HEK293 (cell line): ENCODE results near the gene WDR38.

ENCODE experiments used
- CTCF ChIA-PET: fragments of 350-600 bp; formaldehyde crosslinking; extraction: SDS; loops from one replicate; lab custom pipeline; 2021; ENCODE audit warnings: antibody characterized with exemption; lab: Yijun Ruan, JAX
- POLR2A ChIA-PET: fragments of 300-600 bp; formaldehyde crosslinking; extraction: SDS; loops from one replicate; lab custom pipeline; 2020; ENCODE audit warnings: antibody characterized with exemption, inconsistent platforms; lab: Yijun Ruan, JAX
- H3K27ac ChIP-seq: fragments of 200-500 bp; sonication (Bioruptor generic); 2 replicates; pipeline ENCODE4 v1.5.1; 2014; ENCODE audit warnings: low read depth, low read length, control low read depth, inconsistent platforms; ENCODE audit errors: extremely low read depth
- H3K36me3 ChIP-seq, 2 experiments: fragments of 200-500 bp in 1 of 2; sonication (Bioruptor generic) in 1 of 2; 1 replicate in 1 of 2; 2 replicates in 1 of 2; pipeline ENCODE4 v1.5.1; 2014 to 2017; ENCODE audit warnings: inconsistent platforms in 2 of 2, low read length in 2 of 2; ENCODE audit not compliant: control insufficient read depth in 2 of 2, insufficient read depth in 1 of 2
- H3K4me1 ChIP-seq: fragments of 200-500 bp; sonication (Bioruptor generic); 2 replicates; pipeline ENCODE4 v1.5.1; 2014; ENCODE audit warnings: mild to moderate bottlenecking, low read length, inconsistent platforms; ENCODE audit not compliant: control insufficient read depth, insufficient read depth
- H3K4me3 ChIP-seq: 2 replicates; pipeline ENCODE4 v1.5.1; 2011; ENCODE audit warnings: low read depth, mild to moderate bottlenecking, control low read depth, low read length, moderate library complexity
- H3K9me3 ChIP-seq: fragments of 200-500 bp; sonication (Bioruptor generic); 2 replicates; pipeline ENCODE4 v1.5.1; 2014; ENCODE audit warnings: low read depth, low read length, inconsistent platforms; ENCODE audit not compliant: control insufficient read depth, insufficient read depth
- GLI2 ChIP-seq: fragments of 450-650 bp; formaldehyde crosslinking; IDR thresholded peaks from 2 replicates; pipeline ENCODE4; 2017; ENCODE audit warnings: missing biosample characterization, missing genetic modification characterization, low read depth, borderline replicate concordance
- KLF10 ChIP-seq: fragments of 450-650 bp; IDR thresholded peaks from 2 replicates; pipeline ENCODE4 v1.5.1; 2018; ENCODE audit warnings: missing biosample characterization, mild to moderate bottlenecking, missing genetic modification characterization
- SP7 ChIP-seq: fragments of 450-650 bp; formaldehyde crosslinking; IDR thresholded peaks from 2 replicates; pipeline ENCODE4 v1.5.1; 2016; ENCODE audit warnings: missing biosample characterization, missing genetic modification characterization
- YY1 ChIP-seq: fragments of 450-650 bp; formaldehyde crosslinking; IDR thresholded peaks from 2 replicates; pipeline ENCODE4 v1.5.1; 2018; ENCODE audit warnings: missing biosample characterization, missing genetic modification characterization
- ZBTB48 ChIP-seq: fragments of 450-650 bp; formaldehyde crosslinking; IDR thresholded peaks from 2 replicates; pipeline ENCODE4 v1.5.1; 2016; ENCODE audit warnings: missing biosample characterization, missing genetic modification characterization
- ZFHX2 ChIP-seq: fragments of 450-650 bp; formaldehyde crosslinking; conservative IDR thresholded peaks from 2 replicates; pipeline ENCODE4 v1.5.1; 2016; ENCODE audit warnings: missing biosample characterization, missing genetic modification characterization
- ZNF169 ChIP-seq: fragments of 450-650 bp; formaldehyde crosslinking; IDR thresholded peaks from 2 replicates; pipeline ENCODE4 v1.5.1; 2016; ENCODE audit warnings: missing biosample characterization, missing genetic modification characterization
- ZNF174 ChIP-seq: fragments of 450-650 bp; formaldehyde crosslinking; IDR thresholded peaks from 2 replicates; pipeline ENCODE4 v1.5.0; 2017; ENCODE audit warnings: missing biosample characterization, mild to moderate bottlenecking, missing genetic modification characterization
- ZNF2 ChIP-seq: fragments of 450-650 bp; formaldehyde crosslinking; IDR thresholded peaks from 2 replicates; pipeline ENCODE4 v1.5.1; 2016; ENCODE audit warnings: missing biosample characterization, missing genetic modification characterization
- ZNF223 ChIP-seq: fragments of 450-650 bp; formaldehyde crosslinking; IDR thresholded peaks from 2 replicates; pipeline ENCODE4 v1.5.1; 2016; ENCODE audit warnings: missing biosample characterization, missing genetic modification characterization
- ZNF24 ChIP-seq: fragments of 450-650 bp; formaldehyde crosslinking; IDR thresholded peaks from 2 replicates; pipeline ENCODE4 v1.5.1; 2016; ENCODE audit warnings: missing biosample characterization, missing genetic modification characterization
- ZNF292 ChIP-seq: fragments of 450-650 bp; formaldehyde crosslinking; IDR thresholded peaks from 2 replicates; pipeline ENCODE4 v1.5.1; 2016; ENCODE audit warnings: low read depth, missing biosample characterization, missing genetic modification characterization, borderline replicate concordance
- ZNF501 ChIP-seq: fragments of 450-650 bp; formaldehyde crosslinking; IDR thresholded peaks from 2 replicates; pipeline ENCODE4 v1.5.1; 2016; ENCODE audit warnings: missing biosample characterization, missing genetic modification characterization
- ZNF544 ChIP-seq: fragments of 450-650 bp; formaldehyde crosslinking; IDR thresholded peaks from 2 replicates; pipeline ENCODE4 v1.5.0; 2017; ENCODE audit warnings: missing biosample characterization, missing genetic modification characterization
- ZNF560 ChIP-seq: fragments of 450-650 bp; formaldehyde crosslinking; IDR thresholded peaks from 2 replicates; pipeline ENCODE4 v1.5.1; 2017; ENCODE audit warnings: missing biosample characterization, missing genetic modification characterization, borderline replicate concordance
- ZNF600 ChIP-seq: fragments of 450-650 bp; formaldehyde crosslinking; IDR thresholded peaks from 2 replicates; pipeline ENCODE4 v1.5.1; 2016; ENCODE audit warnings: missing biosample characterization, missing genetic modification characterization
- ZNF677 ChIP-seq: fragments of 450-650 bp; IDR thresholded peaks from 2 replicates; pipeline ENCODE4 v1.5.0; 2018; ENCODE audit warnings: missing biosample characterization, mild to moderate bottlenecking, missing genetic modification characterization, moderate library complexity
- ZNF707 ChIP-seq: fragments of 450-650 bp; formaldehyde crosslinking; IDR thresholded peaks from 2 replicates; pipeline ENCODE4 v1.5.1; 2016; ENCODE audit warnings: missing biosample characterization, missing genetic modification characterization
- ZNF776 ChIP-seq: fragments of 450-650 bp; formaldehyde crosslinking; IDR thresholded peaks from 2 replicates; pipeline ENCODE4 v1.5.0; 2017; ENCODE audit warnings: missing biosample characterization, missing genetic modification characterization, borderline replicate concordance
- ZNF837 ChIP-seq: fragments of 450-650 bp; formaldehyde crosslinking; IDR thresholded peaks from 2 replicates; pipeline ENCODE4 v1.5.1; 2016; ENCODE audit warnings: missing biosample characterization, missing genetic modification characterization
- TF ChIP-seq, protein P1 (sequence below): fragments of 450-650 bp; formaldehyde crosslinking; IDR thresholded peaks from 2 replicates; pipeline ENCODE4 v1.5.1; 2016; ENCODE audit warnings: missing biosample characterization, missing genetic modification characterization
- TF ChIP-seq, protein P2 (sequence below): fragments of 450-650 bp; formaldehyde crosslinking; IDR thresholded peaks from 2 replicates; pipeline ENCODE4 v1.5.1; 2016; ENCODE audit warnings: missing biosample characterization, missing genetic modification characterization
- TF ChIP-seq, protein P3 (sequence below): fragments of 450-650 bp; formaldehyde crosslinking; IDR thresholded peaks from 2 replicates; pipeline ENCODE4 v1.5.1; 2017; ENCODE audit warnings: missing biosample characterization, missing genetic modification characterization
- TF ChIP-seq, protein P4 (sequence below): fragments of 450-650 bp; formaldehyde crosslinking; IDR thresholded peaks from 2 replicates; pipeline ENCODE4 v1.5.1; 2017; ENCODE audit warnings: missing biosample characterization, mild to moderate bottlenecking, missing genetic modification characterization, moderate library complexity
- TF ChIP-seq, protein P5 (sequence below): fragments of 450-650 bp; formaldehyde crosslinking; IDR thresholded peaks from 2 replicates; pipeline ENCODE4 v1.5.1; 2016; ENCODE audit warnings: missing biosample characterization, missing genetic modification characterization

The WDR38 gene

DNA sequence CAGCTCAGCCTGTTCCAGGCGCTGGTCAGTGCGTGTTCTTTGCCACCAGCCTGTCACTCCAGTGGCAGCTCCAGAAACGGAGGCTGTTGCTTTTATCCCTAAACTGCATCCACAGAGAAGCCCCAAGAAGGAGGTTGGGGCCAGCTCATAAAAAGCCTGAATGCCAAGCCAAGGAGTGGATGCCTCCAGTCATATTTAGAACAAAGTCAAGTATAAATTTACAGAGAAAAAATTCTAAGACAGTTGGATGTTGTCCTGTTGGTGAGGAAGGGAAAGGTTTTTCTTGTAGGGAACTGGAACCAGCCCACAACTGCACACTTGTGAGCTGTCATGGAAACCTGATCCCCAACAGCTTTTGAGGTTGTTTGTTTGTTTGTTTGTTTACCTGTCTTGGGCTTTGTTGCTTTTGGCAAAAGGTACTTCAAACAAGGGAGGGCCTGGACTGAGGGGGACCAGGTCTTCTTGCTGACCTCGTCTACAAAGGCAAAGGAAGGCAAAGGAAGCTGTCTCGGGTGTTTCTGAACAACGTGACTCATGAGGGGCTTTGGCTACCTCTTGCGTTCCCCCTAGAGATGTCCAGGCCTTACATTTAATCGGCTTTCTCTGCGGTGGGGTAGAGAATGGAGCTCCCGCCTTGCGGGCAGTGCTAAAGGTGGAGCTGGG is 39.6 kb upstream of the WDR38 start:
- H3K4me1 ChIP-seq, result 0 out of 2 replicates have a peak, but pooled peaks cover 3% of the 10 kb centered on the region
- H3K36me3 ChIP-seq, result no peaks in the 10 kb centered on the region
- ChIA-PET CTCF (interaction anchor here (0.6 to 10.0 kb wide), 5 partner anchors 10 to 40 kb away, joined by 3 to 97 read pairs (median 10); partner anchors contain the start of genes NR6A1, OLFML2A and WDR38), POLR2A (interaction anchor here (0.6 to 3.2 kb wide), 4 partner anchors 10 to 49 kb away, joined by 3 to 13 read pairs (median 6); no protein-coding TSS in a partner anchor)
- H3K9me3 ChIP-seq, result no peaks in the 10 kb centered on the region
- TF ChIP-seq ZNF677 (tag by site-specific recombination), result no peak
- TF ChIP-seq ZNF174 (tag by site-specific recombination), result no peak
- TF ChIP-seq, protein P1, sequence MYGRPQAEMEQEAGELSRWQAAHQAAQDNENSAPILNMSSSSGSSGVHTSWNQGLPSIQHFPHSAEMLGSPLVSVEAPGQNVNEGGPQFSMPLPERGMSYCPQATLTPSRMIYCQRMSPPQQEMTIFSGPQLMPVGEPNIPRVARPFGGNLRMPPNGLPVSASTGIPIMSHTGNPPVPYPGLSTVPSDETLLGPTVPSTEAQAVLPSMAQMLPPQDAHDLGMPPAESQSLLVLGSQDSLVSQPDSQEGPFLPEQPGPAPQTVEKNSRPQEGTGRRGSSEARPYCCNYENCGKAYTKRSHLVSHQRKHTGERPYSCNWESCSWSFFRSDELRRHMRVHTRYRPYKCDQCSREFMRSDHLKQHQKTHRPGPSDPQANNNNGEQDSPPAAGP (tag by site-specific recombination), result no peak
- no peak for TF ChIP-seq ZNF707 (tag by site-specific recombination)
- TF ChIP-seq YY1 (tag by site-specific recombination), result no peak
- TF ChIP-seq, protein P2, sequence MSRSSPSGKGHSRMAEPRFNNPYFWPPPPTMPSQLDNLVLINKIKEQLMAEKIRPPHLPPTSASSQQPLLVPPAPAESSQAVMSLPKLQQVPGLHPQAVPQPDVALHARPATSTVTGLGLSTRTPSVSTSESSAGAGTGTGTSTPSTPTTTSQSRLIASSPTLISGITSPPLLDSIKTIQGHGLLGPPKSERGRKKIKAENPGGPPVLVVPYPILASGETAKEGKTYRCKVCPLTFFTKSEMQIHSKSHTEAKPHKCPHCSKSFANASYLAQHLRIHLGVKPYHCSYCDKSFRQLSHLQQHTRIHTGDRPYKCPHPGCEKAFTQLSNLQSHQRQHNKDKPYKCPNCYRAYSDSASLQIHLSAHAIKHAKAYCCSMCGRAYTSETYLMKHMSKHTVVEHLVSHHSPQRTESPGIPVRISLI, result no peak
- no peak for TF ChIP-seq KLF10 (tag by site-specific recombination)
- TF ChIP-seq, protein P3, sequence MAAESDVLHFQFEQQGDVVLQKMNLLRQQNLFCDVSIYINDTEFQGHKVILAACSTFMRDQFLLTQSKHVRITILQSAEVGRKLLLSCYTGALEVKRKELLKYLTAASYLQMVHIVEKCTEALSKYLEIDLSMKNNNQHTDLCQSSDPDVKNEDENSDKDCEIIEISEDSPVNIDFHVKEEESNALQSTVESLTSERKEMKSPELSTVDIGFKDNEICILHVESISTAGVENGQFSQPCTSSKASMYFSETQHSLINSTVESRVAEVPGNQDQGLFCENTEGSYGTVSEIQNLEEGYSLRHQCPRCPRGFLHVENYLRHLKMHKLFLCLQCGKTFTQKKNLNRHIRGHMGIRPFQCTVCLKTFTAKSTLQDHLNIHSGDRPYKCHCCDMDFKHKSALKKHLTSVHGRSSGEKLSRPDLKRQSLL (tag by site-specific recombination), result no peak
- no peak for TF ChIP-seq ZFHX2 (tag by site-specific recombination)
- TF ChIP-seq ZNF2 (tag by site-specific recombination), result no peak
- TF ChIP-seq ZNF837 (tag by site-specific recombination), result no peak
- no peak for TF ChIP-seq ZNF560
- H3K27ac ChIP-seq, result no peak overlapping the region
- no peak overlapping the region for H3K4me3 ChIP-seq

DNA sequence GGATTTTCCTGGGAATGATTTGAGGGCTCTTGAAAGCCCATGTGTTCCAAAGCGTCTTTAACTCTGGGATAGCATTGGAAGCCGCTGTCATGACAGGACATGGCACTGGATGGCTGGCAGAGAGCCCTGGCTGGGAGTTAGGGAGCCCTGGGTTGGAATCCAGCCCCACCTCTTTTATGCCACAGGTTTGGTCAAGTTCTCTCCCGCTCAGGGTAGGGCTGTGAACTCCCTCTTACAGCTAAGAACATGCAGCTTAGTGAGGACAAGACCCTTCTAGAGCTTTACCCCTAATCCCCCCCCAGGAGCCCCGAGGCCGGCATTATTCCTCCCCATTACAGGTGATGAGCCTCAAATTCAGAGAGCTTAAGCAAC is 39.1 kb upstream of the WDR38 start:
- Histone ChIP-seq H3K4me1 (0 out of 2 replicates have a peak, but pooled peaks cover 3% of the 10 kb centered on the region), H3K4me3 (no peak overlapping the region), H3K9me3 (no peaks in the 10 kb centered on the region), H3K27ac (no peak overlapping the region), H3K36me3 (no peaks in the 10 kb centered on the region)
- no peak for TF ChIP-seq ZNF501 (tag by site-specific recombination)
- TF ChIP-seq, protein P4, sequence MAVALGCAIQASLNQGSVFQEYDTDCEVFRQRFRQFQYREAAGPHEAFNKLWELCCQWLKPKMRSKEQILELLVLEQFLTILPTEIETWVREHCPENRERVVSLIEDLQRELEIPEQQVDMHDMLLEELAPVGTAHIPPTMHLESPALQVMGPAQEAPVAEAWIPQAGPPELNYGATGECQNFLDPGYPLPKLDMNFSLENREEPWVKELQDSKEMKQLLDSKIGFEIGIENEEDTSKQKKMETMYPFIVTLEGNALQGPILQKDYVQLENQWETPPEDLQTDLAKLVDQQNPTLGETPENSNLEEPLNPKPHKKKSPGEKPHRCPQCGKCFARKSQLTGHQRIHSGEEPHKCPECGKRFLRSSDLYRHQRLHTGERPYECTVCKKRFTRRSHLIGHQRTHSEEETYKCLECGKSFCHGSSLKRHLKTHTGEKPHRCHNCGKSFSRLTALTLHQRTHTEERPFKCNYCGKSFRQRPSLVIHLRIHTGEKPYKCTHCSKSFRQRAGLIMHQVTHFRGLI (tag by site-specific recombination), result peak; percentile 70
- CTCF ChIA-PET, result interaction anchor here (0.6 to 10.0 kb wide), 5 partner anchors 21 to 40 kb away, joined by 3 to 97 read pairs (median 10); partner anchors contain the start of genes NR6A1, OLFML2A and WDR38
- POLR2A ChIA-PET, result interaction anchor here (0.8 to 3.2 kb wide), 2 partner anchors 21 to 48 kb away, joined by 3 to 13 read pairs; no protein-coding TSS in a partner anchor

DNA sequence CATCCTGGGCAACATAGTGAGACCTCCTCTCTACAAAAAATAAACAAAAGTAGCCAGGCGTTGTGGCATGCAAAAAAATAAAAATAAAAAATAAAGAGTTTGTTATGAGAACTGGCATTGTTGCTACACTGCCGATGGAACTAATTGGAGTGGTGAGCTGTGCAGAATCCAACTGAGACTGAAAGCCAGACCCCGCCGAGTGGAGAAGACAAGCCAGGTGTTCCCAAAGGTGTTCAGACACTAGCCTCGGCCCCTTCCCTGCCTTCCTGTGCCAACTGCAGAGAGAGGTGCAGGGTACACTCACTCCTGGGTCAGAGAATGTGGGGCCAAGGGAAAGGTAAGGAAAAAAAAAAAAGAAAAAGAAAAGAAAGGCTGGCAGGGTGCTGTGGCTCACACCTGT is 37.7 kb upstream of the WDR38 start:
- no peak overlapping the region for H3K27ac ChIP-seq
- POLR2A ChIA-PET, result interaction anchor here (0.7 kb wide), 1 partner anchor 31 kb away, joined by 4 read pairs; no protein-coding TSS in a partner anchor
- TF ChIP-seq ZBTB48 (tag by site-specific recombination) (no peak), ZNF169 (tag by site-specific recombination) (no peak), SP7 (tag by site-specific recombination) (no peak), ZNF776 (tag by site-specific recombination) (no peak), ZNF600 (tag by site-specific recombination) (no peak), ZNF223 (tag by site-specific recombination) (no peak), GLI2 (tag by site-specific recombination) (no peak), ZNF24 (tag by site-specific recombination) (no peak), ZNF292 (tag by site-specific recombination) (no peak), ZNF174 (tag by site-specific recombination) (no peak), ZNF544 (tag by site-specific recombination) (no peak)
- TF ChIP-seq, protein P5, sequence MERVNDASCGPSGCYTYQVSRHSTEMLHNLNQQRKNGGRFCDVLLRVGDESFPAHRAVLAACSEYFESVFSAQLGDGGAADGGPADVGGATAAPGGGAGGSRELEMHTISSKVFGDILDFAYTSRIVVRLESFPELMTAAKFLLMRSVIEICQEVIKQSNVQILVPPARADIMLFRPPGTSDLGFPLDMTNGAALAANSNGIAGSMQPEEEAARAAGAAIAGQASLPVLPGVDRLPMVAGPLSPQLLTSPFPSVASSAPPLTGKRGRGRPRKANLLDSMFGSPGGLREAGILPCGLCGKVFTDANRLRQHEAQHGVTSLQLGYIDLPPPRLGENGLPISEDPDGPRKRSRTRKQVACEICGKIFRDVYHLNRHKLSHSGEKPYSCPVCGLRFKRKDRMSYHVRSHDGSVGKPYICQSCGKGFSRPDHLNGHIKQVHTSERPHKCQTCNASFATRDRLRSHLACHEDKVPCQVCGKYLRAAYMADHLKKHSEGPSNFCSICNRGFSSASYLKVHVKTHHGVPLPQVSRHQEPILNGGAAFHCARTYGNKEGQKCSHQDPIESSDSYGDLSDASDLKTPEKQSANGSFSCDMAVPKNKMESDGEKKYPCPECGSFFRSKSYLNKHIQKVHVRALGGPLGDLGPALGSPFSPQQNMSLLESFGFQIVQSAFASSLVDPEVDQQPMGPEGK (tag by site-specific recombination), result no peak

More for the DNA sequence above, 37.7 kb upstream of the WDR38 start:
- CTCF ChIA-PET, result interaction anchor here (0.6 to 6.6 kb wide), 6 partner anchors 14 to 55 kb away, joined by 3 to 75 read pairs (median 4); partner anchors contain the start of gene WDR38
- Histone ChIP-seq H3K4me3 (no peak overlapping the region), H3K4me1 (0 out of 2 replicates have a peak, but pooled peaks cover 3% of the 10 kb centered on the region), H3K36me3 (no peaks in the 10 kb centered on the region), H3K9me3 (no peaks in the 10 kb centered on the region)
